GM21367 (cell line): ENCODE results near the gene ARV1.
"Not testable (repeated sequence)": the region's sequence is repeated elsewhere in the genome, so short reads cannot be mapped to it uniquely, and the experiment has no call there.

ENCODE experiments used
- ATAC-seq: cut with Tn5 transposase; IDR thresholded peaks from one replicate; pipeline ENCODE4 v1.9.1; 2021; ENCODE audit not compliant: unreplicated experiment

The ARV1 gene

DNA sequence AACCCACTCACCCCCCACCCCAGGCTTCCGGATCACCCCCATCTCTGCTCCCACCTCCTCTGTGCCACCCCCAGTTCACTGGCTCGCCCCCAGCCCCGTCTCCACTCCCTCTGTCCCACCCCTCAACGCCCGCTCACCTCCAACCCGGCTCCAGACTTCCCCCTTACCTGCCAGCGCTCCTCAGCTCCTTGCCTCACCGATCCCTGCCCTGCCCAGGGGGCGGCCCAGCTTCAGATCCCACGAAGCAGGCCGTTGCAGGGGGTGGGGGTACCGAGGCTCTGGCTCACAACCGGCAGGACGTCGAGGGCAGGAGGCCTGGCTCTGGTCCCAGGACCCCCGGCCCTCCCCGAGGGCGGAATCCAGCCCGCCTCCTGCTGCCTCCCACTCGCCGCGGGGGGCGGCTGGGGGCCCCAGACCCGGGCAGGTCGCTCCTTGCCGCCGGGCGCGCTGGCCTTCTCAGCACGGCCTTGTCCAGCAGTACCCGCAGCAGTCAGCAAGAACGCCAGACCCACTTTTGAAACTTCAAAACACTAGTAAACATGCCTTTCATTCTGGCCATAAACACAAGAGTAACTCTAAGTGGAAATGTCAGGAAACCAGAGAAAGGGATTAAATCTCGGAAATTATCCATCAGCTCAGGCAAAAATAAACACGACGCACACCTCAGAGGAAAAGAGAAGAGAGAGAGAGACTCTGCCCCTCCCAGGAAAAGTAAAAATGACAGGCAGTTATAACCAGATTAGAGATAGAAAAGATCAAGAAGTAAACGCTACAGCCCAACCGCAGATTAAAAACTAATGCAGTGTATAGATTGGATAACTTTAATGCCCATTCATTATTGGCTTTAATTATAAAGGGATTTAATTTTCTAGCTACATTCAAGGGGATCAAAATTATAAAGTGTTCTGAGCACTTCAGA, 62.2 kb downstream of the ARV1 start:
- no peak for ATAC-seq

DNA sequence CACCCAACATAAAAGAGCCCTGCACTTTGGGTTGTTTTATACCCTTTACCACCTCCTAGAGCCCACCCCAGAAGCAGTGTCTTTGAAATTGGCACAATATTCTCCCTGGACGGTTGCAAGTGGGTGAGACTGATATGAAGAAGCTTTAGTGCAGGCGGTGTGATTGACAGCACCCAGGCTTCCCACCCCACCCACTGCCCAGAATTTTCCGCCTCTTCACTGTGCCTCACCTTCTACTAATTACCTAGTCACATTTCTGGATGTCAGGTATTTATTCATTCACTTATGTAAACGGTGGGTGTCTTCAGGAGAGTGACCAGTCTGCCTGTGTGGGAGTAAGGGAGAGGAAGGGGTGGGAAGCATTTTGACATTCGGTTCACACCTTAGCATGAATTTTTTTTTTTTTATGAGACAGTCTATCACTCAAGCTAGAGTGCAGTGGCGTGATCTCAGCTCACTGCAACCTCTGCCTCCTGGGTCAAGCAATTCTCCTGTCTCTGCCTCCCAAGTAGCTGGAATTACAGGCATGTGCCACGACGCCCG, 62.9 kb downstream of the ARV1 start:
- ATAC-seq, result no peak

DNA sequence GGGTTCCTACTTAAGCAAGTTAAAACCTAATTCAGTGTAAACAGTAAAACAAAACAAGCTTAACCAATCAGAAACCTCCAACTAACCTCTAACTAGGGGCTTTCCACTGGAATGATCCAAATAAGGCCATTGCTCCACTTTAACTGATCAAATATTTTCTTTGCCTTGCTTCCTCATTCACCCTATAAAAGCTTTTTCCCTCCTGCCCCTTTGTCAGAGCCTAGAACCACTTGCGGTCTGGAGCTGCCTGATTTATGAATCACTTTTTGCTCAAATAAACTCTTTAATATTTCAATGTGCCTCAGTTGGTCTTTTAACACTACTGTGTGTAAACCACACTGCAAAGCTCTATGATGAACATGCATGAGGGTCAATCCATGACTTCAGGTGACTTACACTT, 65.7 kb downstream of the ARV1 start:
- ATAC-seq, result no peak

DNA sequence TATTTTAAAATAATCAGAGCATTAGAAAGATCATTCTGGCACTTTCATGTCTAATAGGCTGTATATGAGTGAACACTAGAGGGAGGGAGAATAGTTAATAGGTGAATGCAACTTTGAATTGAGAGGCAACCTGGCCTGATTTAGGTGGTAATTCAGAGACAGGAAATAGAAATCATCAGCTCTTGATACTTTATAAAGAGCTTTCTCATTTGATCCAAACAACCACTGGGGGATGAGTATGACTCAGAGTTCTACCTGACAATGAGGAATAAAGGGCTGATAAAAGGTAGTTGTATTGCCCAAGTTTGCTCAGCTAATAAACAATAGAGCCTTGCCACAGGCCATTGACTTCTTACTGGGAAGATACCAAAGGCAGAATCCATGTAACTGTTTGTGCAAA, 66.4 kb downstream of the ARV1 start:
- no peak for ATAC-seq

DNA sequence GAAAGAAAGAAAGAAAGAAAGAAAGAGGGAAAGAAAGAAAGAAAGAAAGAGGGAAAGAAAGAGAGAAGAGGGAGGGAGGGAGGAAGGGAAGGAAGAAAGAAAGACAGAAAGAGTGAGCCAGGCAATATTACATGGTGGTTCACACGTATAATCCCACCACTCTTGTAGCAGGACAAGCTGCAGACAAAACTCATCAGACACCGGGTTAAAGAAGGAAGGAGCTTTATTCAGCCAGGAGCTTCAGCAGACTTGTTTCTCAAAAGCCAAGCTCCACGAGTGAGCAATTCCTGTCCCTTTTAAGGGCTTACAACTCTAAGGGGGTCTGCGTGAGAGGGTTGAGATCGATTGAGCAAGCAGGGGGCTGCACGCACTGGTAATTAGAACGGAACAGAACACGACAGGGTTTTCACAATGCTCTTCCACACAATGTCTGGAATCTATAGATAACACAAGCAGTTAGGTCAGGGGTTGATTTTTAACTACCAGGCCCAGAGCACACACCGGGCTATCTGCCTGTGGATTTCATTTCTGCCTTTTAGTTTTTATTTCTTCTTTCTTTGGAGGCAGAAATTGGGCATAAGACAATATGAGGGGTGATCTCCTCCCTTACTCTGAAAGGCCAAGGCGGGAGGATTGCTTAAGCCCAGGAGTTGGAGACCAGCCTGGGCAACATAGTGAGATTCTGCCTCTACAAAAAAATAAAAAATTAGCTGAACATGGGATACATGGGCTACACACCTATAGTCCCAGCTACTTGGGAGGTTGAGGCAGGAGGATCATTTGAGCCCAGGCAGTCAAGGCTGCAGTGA, 67.2 kb downstream of the ARV1 start:
- ATAC-seq, result not testable (repeated sequence)

DNA sequence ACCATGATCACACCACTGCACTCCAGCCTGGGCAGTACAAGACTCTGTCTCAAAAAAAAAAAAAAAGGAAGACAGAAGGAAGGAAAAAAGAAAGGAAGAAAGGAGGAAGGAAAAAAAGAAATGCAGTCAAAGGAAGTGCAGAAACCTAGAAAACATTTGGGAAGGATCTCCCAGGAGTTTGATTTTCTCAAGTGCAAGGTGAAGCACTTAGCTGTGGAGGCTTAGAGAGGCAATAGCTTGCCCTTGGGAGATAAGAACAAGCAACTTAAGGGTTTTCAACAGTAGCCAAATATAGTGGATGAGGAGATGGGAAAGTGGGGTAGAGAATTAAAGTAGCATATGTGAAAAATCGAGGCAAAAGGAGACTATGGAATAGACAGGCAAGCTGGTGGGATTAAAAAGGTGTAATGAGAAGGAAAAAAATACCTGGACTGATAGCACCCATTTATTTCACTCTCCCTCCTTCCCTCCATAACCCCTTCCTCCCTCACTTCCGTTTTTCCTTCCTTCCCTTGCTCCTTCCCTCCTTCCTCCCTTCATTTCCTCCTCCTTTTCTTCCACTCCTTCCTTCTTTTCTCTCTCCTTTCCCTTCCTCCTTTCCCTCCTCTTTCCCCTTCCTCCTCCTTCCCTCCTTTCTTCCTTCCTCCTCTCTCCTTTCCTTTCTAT, 68.0 kb downstream of the ARV1 start:
- no peak for ATAC-seq

DNA sequence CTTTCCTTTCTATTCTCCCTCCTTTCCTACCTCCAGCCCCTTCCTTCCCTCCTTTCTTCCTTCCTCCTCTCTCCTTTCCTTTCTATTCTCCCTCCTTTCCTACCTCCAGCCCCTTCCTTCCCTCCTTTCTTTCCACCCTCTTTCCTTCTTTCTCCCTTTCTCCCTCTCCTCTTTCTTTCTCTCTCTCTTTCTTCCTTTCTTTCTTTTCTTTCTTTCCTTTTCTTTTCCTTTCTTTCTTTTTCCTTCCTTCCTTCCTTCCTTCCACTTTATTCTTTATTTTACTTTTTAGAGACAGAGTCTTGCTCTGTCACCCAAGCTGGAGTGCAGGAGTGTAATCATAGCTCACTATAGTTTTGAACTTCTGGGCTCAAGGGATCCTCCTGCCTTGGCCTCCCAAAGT, 68.6 kb downstream of the ARV1 start:
- not testable (repeated sequence) for ATAC-seq

DNA sequence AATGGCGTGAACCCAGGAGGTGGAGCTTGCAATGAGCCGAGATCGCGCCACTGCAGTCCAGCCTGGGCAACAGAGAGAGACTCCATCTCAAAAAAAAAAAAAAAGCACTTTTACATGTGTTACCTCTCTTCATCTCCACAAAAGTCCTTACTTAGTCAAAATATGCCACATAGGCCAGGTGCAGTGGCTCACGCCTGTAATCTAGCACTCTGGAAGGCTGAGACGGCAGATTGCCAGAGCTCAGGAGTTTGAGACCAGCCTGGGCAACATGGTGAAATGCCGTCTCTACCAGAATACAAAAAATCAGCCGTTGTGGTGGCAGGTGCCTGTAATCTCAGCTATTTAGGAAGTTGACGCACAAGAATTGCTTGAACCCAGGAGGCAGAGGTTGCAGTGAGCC, 69.5 kb downstream of the ARV1 start:
- not testable (repeated sequence) for ATAC-seq

DNA sequence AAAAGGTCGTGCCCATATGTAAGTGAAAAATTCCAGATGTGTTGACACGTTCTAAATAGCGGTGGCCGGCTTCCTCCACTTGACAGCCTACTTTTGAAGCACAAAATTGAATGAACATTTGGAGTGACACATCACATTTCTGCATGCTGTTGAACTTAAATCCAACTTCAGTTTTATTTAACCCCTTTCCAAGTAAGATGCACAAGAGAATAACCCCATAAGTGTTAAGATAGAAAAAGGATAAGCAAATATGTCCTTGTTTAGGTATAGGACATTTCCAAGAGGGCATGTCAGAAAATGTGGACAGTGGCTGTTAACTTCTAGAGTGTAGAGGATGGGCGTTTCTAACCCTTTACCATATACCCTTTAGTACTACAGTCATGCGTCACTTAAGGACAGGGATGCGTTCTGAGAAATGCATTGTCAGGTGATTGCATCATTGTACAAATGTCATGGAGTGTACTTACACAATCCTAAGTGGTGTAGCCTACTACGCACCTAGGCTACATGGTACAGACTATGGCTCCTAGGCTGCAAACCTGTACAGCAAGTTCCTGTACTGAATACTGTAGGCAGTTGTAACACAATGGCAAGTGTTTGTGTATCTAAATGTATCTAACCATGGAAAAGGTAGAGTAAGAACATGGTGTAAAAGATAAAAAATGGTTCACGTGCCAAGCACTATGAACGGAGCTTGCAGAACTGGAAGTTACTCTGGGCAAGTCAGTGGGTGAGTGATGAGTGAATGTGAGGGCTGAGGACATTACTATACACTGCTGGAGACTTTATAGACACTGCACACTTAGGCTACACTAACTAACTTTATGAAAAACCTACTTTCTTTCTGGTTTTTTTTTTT, 70.5 kb downstream of the ARV1 start:
- ATAC-seq, result no peak
